Measurements from ENCODE around the gene KIAA1671. TPM values are rescaled to one million over a fixed set of nuclear protein-coding genes. Genes with fewer than 3 reads are reported as not detected.

Gene KIAA1671
- total RNA-seq, 1 donor from 2014 or later, result 8.3 TPM

DNA sequence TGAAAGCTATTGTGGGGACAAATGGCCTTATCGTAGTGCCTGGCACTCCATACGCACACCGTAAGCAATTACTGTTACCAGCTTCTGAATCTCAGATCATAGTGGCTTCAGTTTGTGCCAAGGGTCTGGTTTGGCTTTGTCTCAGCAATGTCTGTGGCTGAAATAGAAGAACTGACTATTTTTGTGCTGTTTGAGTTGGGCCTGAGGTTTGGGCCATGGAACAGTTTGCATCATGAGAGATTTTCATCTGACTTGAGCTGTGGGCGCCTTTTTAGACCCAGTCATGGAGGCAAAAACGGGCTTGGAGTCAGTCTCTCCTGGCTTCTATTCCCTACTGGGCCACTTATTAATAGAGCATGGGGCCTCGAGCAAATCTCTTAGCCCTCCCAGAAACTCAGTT lies 126.1 kb downstream of the KIAA1671 start:
- H3K4me3 Mint-ChIP-seq (ENCODE audit: unreplicated experiment), result no peak overlapping the region
- no peaks in the 10 kb centered on the region for H3K27me3 Mint-ChIP-seq (ENCODE audit: unreplicated experiment)
- no peak for DNase-seq (ENCODE audit: extremely low spot score, unreplicated experiment)
- no peaks in the 10 kb centered on the region for H3K36me3 Mint-ChIP-seq (ENCODE audit: unreplicated experiment)
- TF ChIP-seq, protein P1, sequence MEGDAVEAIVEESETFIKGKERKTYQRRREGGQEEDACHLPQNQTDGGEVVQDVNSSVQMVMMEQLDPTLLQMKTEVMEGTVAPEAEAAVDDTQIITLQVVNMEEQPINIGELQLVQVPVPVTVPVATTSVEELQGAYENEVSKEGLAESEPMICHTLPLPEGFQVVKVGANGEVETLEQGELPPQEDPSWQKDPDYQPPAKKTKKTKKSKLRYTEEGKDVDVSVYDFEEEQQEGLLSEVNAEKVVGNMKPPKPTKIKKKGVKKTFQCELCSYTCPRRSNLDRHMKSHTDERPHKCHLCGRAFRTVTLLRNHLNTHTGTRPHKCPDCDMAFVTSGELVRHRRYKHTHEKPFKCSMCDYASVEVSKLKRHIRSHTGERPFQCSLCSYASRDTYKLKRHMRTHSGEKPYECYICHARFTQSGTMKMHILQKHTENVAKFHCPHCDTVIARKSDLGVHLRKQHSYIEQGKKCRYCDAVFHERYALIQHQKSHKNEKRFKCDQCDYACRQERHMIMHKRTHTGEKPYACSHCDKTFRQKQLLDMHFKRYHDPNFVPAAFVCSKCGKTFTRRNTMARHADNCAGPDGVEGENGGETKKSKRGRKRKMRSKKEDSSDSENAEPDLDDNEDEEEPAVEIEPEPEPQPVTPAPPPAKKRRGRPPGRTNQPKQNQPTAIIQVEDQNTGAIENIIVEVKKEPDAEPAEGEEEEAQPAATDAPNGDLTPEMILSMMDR (IDR thresholded peaks at IDR 0.05), result no peak
- H3K9me3 Mint-ChIP-seq (ENCODE audit: unreplicated experiment), result no peaks in the 10 kb centered on the region
- H3K27ac Mint-ChIP-seq (ENCODE audit: unreplicated experiment), result no peak overlapping the region
- H3K4me1 Mint-ChIP-seq (ENCODE audit: unreplicated experiment), result no peaks in the 10 kb centered on the region

DNA sequence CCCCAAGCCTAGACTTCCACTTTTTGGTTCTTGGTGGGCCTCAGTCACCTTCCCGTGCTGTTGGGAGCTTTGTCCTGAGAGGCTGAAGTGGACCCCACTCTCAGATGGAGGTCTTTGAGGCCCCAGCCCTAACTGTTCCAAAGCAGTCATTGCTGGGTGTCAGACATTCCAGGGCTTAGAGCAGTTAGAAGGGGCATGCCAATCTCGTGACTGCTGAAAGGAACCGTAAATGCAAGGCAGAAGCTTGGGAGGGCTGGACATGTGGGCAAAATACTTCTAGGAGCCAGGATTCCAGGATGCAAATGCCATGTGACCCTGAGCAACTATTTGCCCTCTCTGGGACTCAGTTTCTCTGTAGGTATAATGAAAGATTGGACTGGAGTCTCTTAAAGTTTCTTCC lies 128.3 kb downstream of the KIAA1671 start:
- no peaks in the 10 kb centered on the region for H3K36me3 Mint-ChIP-seq (ENCODE audit: unreplicated experiment)
- H3K27me3 Mint-ChIP-seq (ENCODE audit: unreplicated experiment), result no peaks in the 10 kb centered on the region
- TF ChIP-seq, protein P1 (IDR thresholded peaks at IDR 0.05), result no peak
- no peak overlapping the region for H3K4me3 Mint-ChIP-seq (ENCODE audit: unreplicated experiment)
- no peaks in the 10 kb centered on the region for H3K4me1 Mint-ChIP-seq (ENCODE audit: unreplicated experiment)
- no peaks in the 10 kb centered on the region for H3K9me3 Mint-ChIP-seq (ENCODE audit: unreplicated experiment)
- no peak overlapping the region for H3K27ac Mint-ChIP-seq (ENCODE audit: unreplicated experiment)
- DNase-seq (ENCODE audit: extremely low spot score, unreplicated experiment), result no peak

DNA sequence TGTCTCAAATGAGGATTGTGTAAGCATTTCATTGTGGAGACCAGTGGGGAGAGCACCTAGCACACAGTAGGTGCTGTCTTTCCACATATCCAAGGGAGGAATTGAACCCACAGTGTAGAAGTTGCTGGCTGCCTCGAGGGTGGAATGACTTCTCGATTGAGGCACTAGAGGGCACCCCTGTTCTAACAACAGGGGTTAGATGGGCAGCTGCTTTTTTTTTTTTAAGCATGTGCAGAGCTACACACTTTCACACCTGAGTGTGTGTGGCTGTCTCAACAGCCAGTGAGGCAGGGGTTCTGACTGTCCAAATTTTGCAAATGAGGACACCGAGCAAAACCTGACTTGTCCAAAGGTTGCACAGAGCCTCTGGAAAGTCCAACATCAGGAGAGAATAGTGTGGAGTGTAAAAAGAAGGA lies 128.9 kb downstream of the KIAA1671 start:
- Mint-ChIP-seq H3K36me3 (ENCODE audit: unreplicated experiment) (no peaks in the 10 kb centered on the region), H3K27ac (ENCODE audit: unreplicated experiment) (no peak overlapping the region), H3K27me3 (ENCODE audit: unreplicated experiment) (no peaks in the 10 kb centered on the region), H3K9me3 (ENCODE audit: unreplicated experiment) (no peaks in the 10 kb centered on the region), H3K4me3 (ENCODE audit: unreplicated experiment) (no peak overlapping the region), H3K4me1 (ENCODE audit: unreplicated experiment) (peaks cover 4% of the 10 kb centered on the region)
- TF ChIP-seq, protein P1 (IDR thresholded peaks at IDR 0.05), result peak; percentile 62
- DNase-seq (ENCODE audit: extremely low spot score, unreplicated experiment), result no peak

DNA sequence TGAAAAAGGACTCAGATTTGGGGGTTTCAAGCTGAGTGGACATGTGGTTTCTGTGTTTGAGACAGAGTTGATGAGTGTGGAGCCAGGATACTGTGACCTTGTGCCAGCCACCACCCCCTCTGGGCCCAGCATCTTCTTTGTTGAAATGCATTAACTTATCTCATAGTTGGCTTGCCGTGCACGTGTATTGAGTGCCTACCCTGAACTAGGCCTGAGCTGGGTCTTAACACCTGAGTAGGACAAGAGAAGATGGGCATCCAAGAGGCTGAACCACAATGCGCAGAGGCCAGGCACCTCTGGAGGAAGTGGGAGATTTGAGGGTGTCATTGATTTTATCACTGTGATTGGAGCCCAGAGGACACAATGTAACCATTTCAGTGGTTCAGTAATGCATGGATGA lies 129.6 kb downstream of the KIAA1671 start:
- TF ChIP-seq, protein P1 (IDR thresholded peaks at IDR 0.05), result no peak
- Mint-ChIP-seq H3K4me1 (ENCODE audit: unreplicated experiment) (peaks cover 9% of the 10 kb centered on the region), H3K36me3 (ENCODE audit: unreplicated experiment) (no peaks in the 10 kb centered on the region), H3K27ac (ENCODE audit: unreplicated experiment) (no peak overlapping the region), H3K9me3 (ENCODE audit: unreplicated experiment) (no peaks in the 10 kb centered on the region), H3K4me3 (ENCODE audit: unreplicated experiment) (no peak overlapping the region), H3K27me3 (ENCODE audit: unreplicated experiment) (no peaks in the 10 kb centered on the region)
- no peak for DNase-seq (ENCODE audit: extremely low spot score, unreplicated experiment)

DNA sequence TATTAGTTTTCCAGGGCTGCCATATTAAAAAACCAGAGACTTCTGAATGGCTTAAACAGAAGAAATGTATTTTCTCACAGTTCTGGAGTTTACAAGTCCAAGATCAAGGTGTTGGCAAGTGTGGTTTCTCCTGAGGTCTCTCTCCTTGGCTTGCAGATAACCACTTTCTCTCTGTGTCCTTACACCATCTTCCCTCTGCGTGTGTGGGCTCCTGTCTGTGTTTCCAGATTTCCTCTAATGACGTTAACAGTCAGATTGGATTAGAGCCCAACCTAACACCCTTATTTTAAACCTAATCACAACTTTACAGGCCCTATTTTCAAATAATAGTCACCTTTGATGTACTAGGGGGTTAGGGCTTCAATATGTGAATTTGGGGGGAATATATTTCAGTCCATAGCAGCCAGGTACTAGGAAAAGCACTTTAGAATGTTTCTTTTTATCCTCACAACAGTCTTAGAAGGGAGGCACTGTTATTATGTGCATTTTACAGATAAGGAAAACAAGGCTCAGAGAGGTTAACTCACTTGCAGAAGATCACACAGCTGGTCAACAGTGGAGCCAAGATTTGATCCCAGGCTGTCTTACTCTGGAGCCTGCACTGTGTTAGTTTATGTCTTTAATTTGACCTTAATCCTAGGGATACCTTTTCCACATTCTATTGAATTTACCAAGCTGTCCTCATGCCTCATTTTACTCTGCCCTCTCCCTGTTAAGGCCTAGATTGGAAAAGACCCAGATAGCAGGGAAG lies 130.7 kb downstream of the KIAA1671 start:
- H3K36me3 Mint-ChIP-seq (ENCODE audit: unreplicated experiment), result no peaks in the 10 kb centered on the region
- TF ChIP-seq, protein P1 (IDR thresholded peaks at IDR 0.05), result no peak
- H3K9me3 Mint-ChIP-seq (ENCODE audit: unreplicated experiment), result no peaks in the 10 kb centered on the region
- DNase-seq (ENCODE audit: extremely low spot score, unreplicated experiment), result no peak
- no peak overlapping the region for H3K4me3 Mint-ChIP-seq (ENCODE audit: unreplicated experiment)
- H3K27ac Mint-ChIP-seq (ENCODE audit: unreplicated experiment), result no peak overlapping the region
- H3K4me1 Mint-ChIP-seq (ENCODE audit: unreplicated experiment), result peaks cover 11% of the 10 kb centered on the region
- no peaks in the 10 kb centered on the region for H3K27me3 Mint-ChIP-seq (ENCODE audit: unreplicated experiment)
